Breast epithelium (tissue), 3 donors: ENCODE results near the gene MYO1E.

Experiments used
- CTCF ChIP-seq, 3 donors: fragments of 450-650 bp; IDR thresholded peaks; one replicate each; pipeline ENCODE4 v1.5.1; 2016 to 2017; ENCODE audit warnings: antibody characterized with exemption in 3 of 3, mild to moderate bottlenecking in 3 of 3, moderate library complexity in 3 of 3
- POLR2A ChIP-seq: fragments of 450-650 bp; IDR thresholded peaks from one replicate; pipeline ENCODE4 v1.6.1; 2016; ENCODE audit warnings: antibody characterized with exemption, mild to moderate bottlenecking, moderate library complexity

GRCh38 chr15:59169251-59169708 is 203.4 kb downstream of the MYO1E start:
- TF ChIP-seq CTCF (IDR thresholded peaks at IDR 0.05) = no peak
- no peak for TF ChIP-seq POLR2A
